NCI-H128 (cell line): ENCODE measurements around the gene FAM24B.

Experiments used
- DNase-seq: peaks from one replicate; lab custom pipeline; 2025; ENCODE audit not compliant: unreplicated experiment; lab: John Stamatoyannopoulos, UW

FAM24B gene

DNA sequence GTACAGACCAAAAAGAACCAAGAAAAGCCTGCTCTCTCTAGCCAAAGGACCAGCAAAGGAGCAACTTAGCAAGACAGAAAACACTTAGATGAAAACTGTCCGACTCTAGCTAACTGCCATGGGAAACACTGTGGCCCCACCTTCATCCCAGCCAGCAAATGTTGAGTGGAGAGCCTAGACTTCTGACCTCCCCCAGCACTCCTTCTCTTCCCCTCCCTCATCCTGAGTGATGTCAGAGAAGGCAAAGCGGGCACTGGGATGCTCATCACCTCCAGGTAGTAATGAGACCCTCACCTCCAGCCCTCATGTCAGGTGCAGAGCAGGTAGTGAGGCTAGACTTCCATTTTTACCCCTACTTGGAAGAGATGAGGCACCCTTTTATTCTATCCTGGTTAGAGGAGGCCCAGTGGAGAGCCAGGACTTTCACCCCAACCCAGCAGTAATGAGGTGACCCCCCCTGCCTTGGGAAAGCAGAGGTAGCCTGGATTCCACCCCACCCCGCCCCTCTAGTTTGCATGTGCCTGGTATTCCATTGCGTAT, 50.6 kb downstream of the FAM24B start:
- DNase-seq: no peak

DNA sequence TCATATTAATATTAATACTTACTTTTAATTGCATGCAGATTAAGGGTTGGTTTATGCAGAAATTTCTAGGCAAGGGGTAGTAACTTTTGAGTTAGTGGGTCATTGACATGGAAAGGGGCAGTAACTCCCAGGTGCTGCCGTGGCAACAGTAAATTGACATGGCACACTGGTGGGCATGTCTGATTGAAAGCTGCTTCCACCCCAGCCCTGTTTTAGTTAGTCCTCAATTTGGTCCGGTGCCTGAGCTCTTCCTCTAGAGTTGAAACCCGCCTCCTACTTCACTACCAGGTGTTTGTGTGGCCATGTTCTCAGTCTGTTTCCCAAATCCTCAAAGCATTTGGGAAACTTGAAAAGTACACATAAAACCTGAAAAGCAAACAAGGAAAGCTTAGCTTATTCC, 52.1 kb downstream of the FAM24B start:
- no peak for DNase-seq

DNA sequence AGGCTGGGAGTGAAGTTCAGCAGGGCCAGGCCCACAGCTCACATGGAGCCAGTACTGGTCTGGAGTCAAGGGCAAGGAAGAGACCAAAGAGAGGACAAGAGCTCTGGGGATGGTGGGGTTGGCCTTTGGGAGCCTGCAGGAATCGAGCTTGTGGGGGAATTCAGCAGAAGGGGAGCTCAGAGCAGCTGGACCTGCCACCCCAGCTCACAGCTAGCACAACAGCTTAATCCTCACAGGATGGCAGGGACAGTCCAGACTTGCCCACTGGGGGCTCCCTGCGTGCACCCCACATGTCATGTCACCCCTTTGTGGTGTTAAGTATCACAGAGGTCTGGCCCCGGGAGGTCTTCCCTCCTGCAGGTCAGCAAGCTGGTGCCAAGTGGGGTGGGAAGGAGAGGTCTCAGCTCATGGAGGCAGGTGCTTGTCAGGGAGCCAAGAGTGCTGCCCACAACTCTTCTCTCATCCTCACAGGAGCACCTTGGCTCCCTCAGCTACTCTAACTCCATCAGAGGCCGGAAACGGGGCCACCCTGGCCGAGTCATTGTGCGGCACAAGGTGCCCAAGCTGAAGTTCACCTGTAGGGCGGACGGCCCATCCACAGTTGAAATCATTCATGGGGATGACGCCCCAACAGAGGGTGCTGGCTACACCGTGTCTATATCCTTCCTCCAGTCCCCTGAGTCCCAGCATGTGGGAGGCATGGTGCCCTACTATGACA, 56.2 kb downstream of the FAM24B start:
- DNase-seq: no peak

DNA sequence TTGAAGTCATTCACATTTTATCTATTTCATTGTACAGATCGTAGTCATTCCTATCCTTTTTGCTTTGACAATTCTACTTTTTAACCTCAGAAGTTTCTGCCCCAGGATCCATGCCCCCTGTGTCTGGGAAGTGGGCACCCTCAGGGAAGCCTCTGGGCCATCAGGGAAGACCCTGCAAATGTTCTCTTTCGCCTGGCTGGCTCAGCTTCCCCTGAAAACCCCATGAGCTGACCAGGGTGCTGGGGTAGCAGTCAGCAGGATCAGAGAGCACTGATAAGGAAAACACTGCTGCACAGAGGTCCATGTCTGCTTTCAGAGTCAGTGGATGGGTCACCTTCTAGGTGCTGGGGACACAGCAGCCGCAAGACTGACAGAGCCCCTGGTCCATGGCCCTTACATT, 57.6 kb downstream of the FAM24B start:
- DNase-seq: no peak

DNA sequence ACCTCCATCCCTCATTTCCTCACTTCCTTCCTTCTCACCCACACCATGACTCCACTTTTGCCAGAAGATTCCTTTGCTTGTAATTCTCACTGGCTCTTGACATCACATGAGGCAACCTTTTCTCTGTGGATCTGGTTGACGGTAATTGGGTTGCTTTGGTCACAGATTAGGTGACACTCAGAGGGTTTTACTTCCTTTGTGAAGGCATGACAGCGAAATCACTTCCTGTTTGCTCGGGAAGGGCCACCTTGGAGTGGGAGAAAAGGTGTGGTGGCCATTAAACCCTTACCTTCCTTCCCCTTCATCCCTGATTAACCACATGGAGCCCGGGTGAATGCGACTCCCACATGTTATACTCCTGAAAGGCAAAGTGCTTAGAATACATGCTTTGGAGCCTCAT, 63.9 kb downstream of the FAM24B start:
- DNase-seq: no peak

DNA sequence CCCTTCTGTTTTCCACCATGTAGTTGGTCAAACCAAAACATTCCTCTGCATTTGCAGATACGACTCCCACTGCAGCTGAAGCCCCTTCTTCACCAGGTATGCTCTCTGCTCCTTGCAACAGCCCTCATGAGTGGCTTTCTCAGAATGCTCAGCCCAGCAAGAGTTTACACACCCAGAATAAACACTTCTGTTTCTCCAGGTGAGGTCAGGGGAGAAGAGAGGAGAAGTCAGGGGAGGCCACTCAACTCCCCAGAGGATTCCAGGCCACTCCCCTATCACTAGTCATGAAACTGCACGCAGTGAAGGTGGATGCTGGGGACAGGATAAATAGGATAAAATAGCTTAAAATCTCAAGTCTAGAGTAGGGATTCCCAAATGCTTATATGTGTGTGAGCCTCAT, 64.9 kb downstream of the FAM24B start:
- no peak for DNase-seq

DNA sequence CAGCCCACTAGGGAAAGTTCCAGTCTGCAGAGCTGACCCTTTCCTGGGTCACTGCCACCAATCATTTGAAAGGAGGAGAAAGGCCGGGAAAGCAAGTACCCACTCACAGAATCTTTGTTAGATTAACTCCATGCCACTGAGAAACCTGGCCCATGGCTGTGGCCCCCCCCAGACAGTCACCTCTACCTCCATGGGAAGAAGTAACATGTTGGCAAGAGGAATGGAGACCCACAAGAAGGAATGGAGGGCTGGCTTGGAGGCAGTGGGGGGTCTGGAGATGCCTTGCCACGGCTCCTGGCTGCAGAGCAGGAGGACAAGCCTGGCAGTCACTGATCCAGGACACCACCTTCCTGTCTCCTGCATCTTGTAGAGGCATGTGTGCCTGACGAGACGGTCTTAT, 66.6 kb downstream of the FAM24B start:
- DNase-seq: no peak

DNA sequence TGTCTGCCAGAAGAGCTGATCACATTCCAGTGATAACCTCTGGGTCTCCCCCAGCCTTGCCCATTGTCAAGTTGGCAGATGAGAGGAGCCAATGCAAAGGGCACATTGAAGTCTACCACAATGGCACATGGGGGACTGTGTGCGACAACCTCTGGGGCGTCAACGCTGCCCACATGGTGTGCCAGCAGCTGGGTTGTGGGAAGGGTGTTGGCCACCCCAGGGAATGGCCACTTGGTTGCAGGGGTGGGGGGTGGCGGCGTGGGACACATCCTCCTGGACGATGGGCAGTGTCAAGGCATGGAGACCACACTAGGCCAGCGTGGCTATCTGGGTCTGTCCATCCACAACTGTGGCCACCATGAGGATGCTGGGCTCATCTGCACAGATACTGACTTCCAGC, 77.1 kb downstream of the FAM24B start:
- DNase-seq: no peak
